Endothelial cell of umbilical vein (primary cell): ENCODE measurements around the gene CACNA1S. TPM values are rescaled to one million over a fixed set of nuclear protein-coding genes. Genes with fewer than 3 reads are reported as not detected.

Source experiments
- BruUV-seq: library from RNA; stranded (reverse); fragments of 400-500 nt; replicated peaks from 2 replicates; lab custom pipeline; 2021; lab: Mats Ljungman, UMichigan
- CTCF ChIA-PET: fragments of 300-600, 350-600 bp; sonication (Branson Sonifier 250); formaldehyde crosslinking; loops from one replicate; lab custom pipeline; 2021; ENCODE audit warnings: antibody characterized with exemption, inconsistent platforms; lab: Charles Lee
- POLR2A ChIA-PET: fragments of 300-600, 350-600 bp; sonication (Branson Sonifier 250); formaldehyde crosslinking; loops from one replicate; lab custom pipeline; 2021; ENCODE audit warnings: antibody characterized with exemption, inconsistent platforms; lab: Charles Lee
- DNase-seq: peaks from one replicate; pipeline ENCODE4 v3.0.0-alpha.2; 2011; ENCODE audit warnings: low read depth, low spot score
- FAIRE-seq: peaks from 2 replicates; lab custom pipeline; 2011; peaks lifted over from hg19 to GRCh38; lab: Jason Lieb, UNC
- H2AFZ ChIP-seq: 2 replicates; pipeline ENCODE4 v1.6.0; 2012; ENCODE audit warnings: low read depth, low read length, control low read depth, inconsistent platforms
- H3K27ac ChIP-seq: 2 replicates; pipeline ENCODE4 v1.5.1; 2011; ENCODE audit warnings: low read depth, mild to moderate bottlenecking, control low read depth, low read length, moderate library complexity; ENCODE audit not compliant: insufficient read depth
- H3K27me3 ChIP-seq, 2 experiments: 2 replicates each; pipeline versions ENCODE4 v1.6.0 to v1.6.1; 2011; ENCODE audit warnings: low read length in 2 of 2, mixed read lengths in 1 of 2; ENCODE audit not compliant: control insufficient read depth in 2 of 2, insufficient read depth in 2 of 2
- H3K36me3 ChIP-seq, 2 experiments: 2 replicates in 1 of 2; 3 replicates in 1 of 2; pipeline ENCODE4 v1.5.1; 2011; ENCODE audit warnings: low read length in 2 of 2, mild to moderate bottlenecking in 1 of 2, moderate library complexity in 1 of 2; ENCODE audit not compliant: control insufficient read depth in 2 of 2, insufficient read depth in 2 of 2; ENCODE audit errors: extremely low read depth in 1 of 2
- H3K4me1 ChIP-seq: 3 replicates; pipeline ENCODE4 v1.5.1; 2011; ENCODE audit warnings: mild to moderate bottlenecking, low read length; ENCODE audit not compliant: control insufficient read depth, insufficient read depth; ENCODE audit errors: extremely low read depth
- H3K4me2 ChIP-seq: 2 replicates; pipeline ENCODE4 v1.6.1; 2011; ENCODE audit warnings: low read length, control low read depth, mixed read lengths; ENCODE audit not compliant: insufficient read depth
- H3K4me3 ChIP-seq, 3 experiments: fragments of 200-600 bp in 1 of 3; sonication (generic), shearing (Covaris generic) in 1 of 3; replicated peaks in 1 of 3; 2 replicates each; pipeline ENCODE4 v1.5.1; 2011 to 2016; ENCODE audit warnings: control low read depth in 3 of 3, low read length in 3 of 3, mild to moderate bottlenecking in 2 of 3, inconsistent platforms in 1 of 3, low read depth in 1 of 3, moderate library complexity in 1 of 3; ENCODE audit not compliant: insufficient read depth in 1 of 3
- H3K79me2 ChIP-seq: 2 replicates; pipeline ENCODE4 v1.6.0; 2012; ENCODE audit warnings: low read length, inconsistent platforms; ENCODE audit not compliant: control insufficient read depth, insufficient read depth
- H3K9ac ChIP-seq: replicated peaks from 2 replicates; pipeline ENCODE3; 2011; ENCODE audit warnings: low read length, control low read depth; ENCODE audit not compliant: insufficient read depth; ENCODE audit errors: extremely low read depth
- H3K9me1 ChIP-seq: replicated peaks from 3 replicates; pipeline ENCODE4 v1.6.0; 2011; ENCODE audit warnings: mild to moderate bottlenecking, low read length; ENCODE audit not compliant: control insufficient read depth, insufficient read depth; ENCODE audit errors: extremely low read depth
- H3K9me3 ChIP-seq: replicated peaks from 2 replicates; pipeline ENCODE4 v1.5.1; 2012; ENCODE audit warnings: low read length, inconsistent platforms; ENCODE audit not compliant: control insufficient read depth, insufficient read depth
- H4K20me1 ChIP-seq: replicated peaks from 2 replicates; pipeline ENCODE3; 2011; ENCODE audit warnings: mild to moderate bottlenecking, low read length; ENCODE audit not compliant: control insufficient read depth, insufficient read depth; ENCODE audit errors: extremely low read depth
- EZH2 ChIP-seq: IDR thresholded peaks from 2 replicates; pipeline ENCODE4 v1.6.1; 2012; ENCODE audit warnings: borderline replicate concordance, low read depth, mild to moderate bottlenecking, moderate library complexity, low read length, inconsistent platforms; ENCODE audit not compliant: severe bottlenecking
- FOS ChIP-seq: IDR thresholded peaks from 2 replicates; pipeline ENCODE4 v1.6.1; 2011; ENCODE audit warnings: mild to moderate bottlenecking, low read length, moderate library complexity, borderline replicate concordance; ENCODE audit not compliant: insufficient read depth
- GATA2 ChIP-seq: IDR thresholded peaks from 2 replicates; pipeline ENCODE4 v1.7.0; 2011; ENCODE audit warnings: low read depth, mild to moderate bottlenecking, moderate library complexity, mixed read lengths, low read length; ENCODE audit not compliant: insufficient read length, insufficient read depth
- JUN ChIP-seq: IDR thresholded peaks from 2 replicates; pipeline ENCODE4 v1.6.1; 2011; ENCODE audit warnings: borderline replicate concordance, low read depth; ENCODE audit not compliant: insufficient read length, insufficient read depth
- MYC ChIP-seq: IDR thresholded peaks from one replicate; pipeline ENCODE4 v1.6.1; 2011; ENCODE audit warnings: mild to moderate bottlenecking, low read depth, low read length
- POLR2A ChIP-seq: IDR thresholded peaks from 2 replicates; pipeline ENCODE4 v1.6.1; 2012; ENCODE audit warnings: low read depth, mild to moderate bottlenecking, control low read depth, low read length
- POLR2AphosphoS5 ChIP-seq: IDR thresholded peaks from 2 replicates; pipeline ENCODE4 v1.6.1; 2012; ENCODE audit warnings: low read depth, mild to moderate bottlenecking, control low read depth, low read length, moderate library complexity; ENCODE audit not compliant: insufficient read depth
- dilution Hi-C: fragments of 300-500 bp; cut with MboI; formaldehyde crosslinking; loops from one replicate; pipeline ENCODE4 v1.15.0; 2019; ENCODE audit warnings: low sequenced_read_pairs; ENCODE audit not compliant: extremely low pct_ligation_motif_present
- intact Hi-C: fragments of 100-400 bp; cut with micrococcal nuclease; formaldehyde crosslinking; loops from one replicate; pipeline ENCODE4 v1.10.0; 2022
- polyA plus RNA-seq, 4 experiments: library from polyadenylated mRNA; depleted of rRNA in 3 of 4; stranded (reverse) in 3 of 4; unstranded in 1 of 4; fragments of >200 nt; gene quantifications; 2 replicates each; pipeline versions ENCODE4 v1.2.1 to v1.2.3, GENCODE V29; 2011 to 2012; ENCODE audit warnings: missing spikeins in 1 of 4
- total RNA-seq: library from RNA; stranded (reverse); gene quantifications from 2 replicates; pipeline ENCODE4 v1.2.3, GENCODE V29; 2021
- TF ChIP-seq, protein P1 (sequence below): IDR thresholded peaks from 2 replicates; pipeline ENCODE4 v1.6.1; 2011; ENCODE audit not compliant: insufficient read depth, insufficient read length
- TF ChIP-seq, protein P2 (sequence below), 2 donors: IDR thresholded peaks; 1 replicate in 1 of 2; 2 replicates in 1 of 2; pipeline ENCODE4 v1.5.1; 2011; ENCODE audit warnings: low read length in 2 of 2, mild to moderate bottlenecking in 2 of 2, moderate library complexity in 2 of 2, control low read depth in 1 of 2, inconsistent platforms in 1 of 2, low read depth in 1 of 2; ENCODE audit not compliant: insufficient read depth in 1 of 2; ENCODE audit errors: extremely low read depth in 1 of 2

CACNA1S gene
- total and polyA plus RNA-seq, 2 donors (not counting 3 experiments of a cell fraction or from before 2014, with no cell fraction given) = not detected

DNA sequence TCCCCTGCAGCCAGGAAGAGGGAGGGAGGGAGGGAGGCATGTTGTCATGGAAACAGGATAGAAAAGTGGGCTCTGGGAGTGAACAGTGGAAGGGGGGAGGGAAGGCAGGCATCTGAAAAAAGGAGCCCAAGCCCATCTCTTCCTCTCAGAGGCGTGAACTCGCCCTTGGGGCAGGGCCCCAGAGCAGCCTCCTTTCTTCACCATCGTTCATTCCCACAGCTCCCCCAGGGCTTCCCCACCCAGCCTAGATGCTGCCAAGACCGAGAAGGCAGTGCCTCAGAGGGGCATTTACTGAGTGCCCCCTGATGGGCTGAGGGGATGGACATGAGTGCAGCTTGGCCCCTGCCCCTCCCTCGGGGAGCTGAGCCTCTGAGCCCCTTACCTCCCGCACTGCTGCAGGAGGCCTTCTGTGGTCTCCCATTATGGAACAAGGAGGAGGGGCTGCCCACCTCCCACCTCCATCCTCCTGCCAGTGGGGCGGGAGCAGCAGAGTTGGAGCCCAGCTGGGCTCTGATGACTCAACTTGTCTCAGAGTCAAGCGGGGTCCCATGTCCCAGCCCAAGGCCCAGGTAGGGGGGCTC lies 49.6 kb downstream of the CACNA1S start:
- intact Hi-C loops (no loop called here), dilution Hi-C loops (no loop called here)
- Histone ChIP-seq H3K9me3 (no peaks in the 10 kb centered on the region), H3K9me1 (no peaks in the 10 kb centered on the region), H3K79me2 (no peaks in the 10 kb centered on the region), H4K20me1 (no peaks in the 10 kb centered on the region), H3K27ac (no peak overlapping the region), H3K4me1 (no peaks in the 10 kb centered on the region), H3K4me2 (no peak overlapping the region), H3K27me3 (peaks cover under 1 to 15% of the 10 kb centered on the region in 2 experiments), H3K9ac (no peak overlapping the region), H2AFZ (no peak overlapping the region), H3K4me3 (no peak overlapping the region), H3K36me3 (no peaks in the 10 kb centered on the region)
- no peak for DNase-seq
- no TSS peak for BruUV-seq
- CTCF ChIA-PET = interaction anchor here (1.1 kb wide), 1 partner anchor 91 kb away, joined by 3 read pairs; no protein-coding TSS in a partner anchor
- TF ChIP-seq, protein P1, sequence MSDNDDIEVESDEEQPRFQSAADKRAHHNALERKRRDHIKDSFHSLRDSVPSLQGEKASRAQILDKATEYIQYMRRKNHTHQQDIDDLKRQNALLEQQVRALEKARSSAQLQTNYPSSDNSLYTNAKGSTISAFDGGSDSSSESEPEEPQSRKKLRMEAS = no peak
- no peak for TF ChIP-seq EZH2
- TF ChIP-seq, protein P2, sequence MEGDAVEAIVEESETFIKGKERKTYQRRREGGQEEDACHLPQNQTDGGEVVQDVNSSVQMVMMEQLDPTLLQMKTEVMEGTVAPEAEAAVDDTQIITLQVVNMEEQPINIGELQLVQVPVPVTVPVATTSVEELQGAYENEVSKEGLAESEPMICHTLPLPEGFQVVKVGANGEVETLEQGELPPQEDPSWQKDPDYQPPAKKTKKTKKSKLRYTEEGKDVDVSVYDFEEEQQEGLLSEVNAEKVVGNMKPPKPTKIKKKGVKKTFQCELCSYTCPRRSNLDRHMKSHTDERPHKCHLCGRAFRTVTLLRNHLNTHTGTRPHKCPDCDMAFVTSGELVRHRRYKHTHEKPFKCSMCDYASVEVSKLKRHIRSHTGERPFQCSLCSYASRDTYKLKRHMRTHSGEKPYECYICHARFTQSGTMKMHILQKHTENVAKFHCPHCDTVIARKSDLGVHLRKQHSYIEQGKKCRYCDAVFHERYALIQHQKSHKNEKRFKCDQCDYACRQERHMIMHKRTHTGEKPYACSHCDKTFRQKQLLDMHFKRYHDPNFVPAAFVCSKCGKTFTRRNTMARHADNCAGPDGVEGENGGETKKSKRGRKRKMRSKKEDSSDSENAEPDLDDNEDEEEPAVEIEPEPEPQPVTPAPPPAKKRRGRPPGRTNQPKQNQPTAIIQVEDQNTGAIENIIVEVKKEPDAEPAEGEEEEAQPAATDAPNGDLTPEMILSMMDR (IDR thresholded peaks at IDR 0.05; ENCODE audit: extremely low read depth in 1 of 2, insufficient read depth in 1 of 2, low read depth in 1 of 2, low read length in 2 of 2) = no peak
- TF ChIP-seq FOS = no peak
- TF ChIP-seq MYC = no peak
- no peak for TF ChIP-seq JUN
- TF ChIP-seq POLR2A = no peak
- no peak for TF ChIP-seq POLR2AphosphoS5
- no peak for TF ChIP-seq GATA2
- POLR2A ChIA-PET = no interaction called here
- FAIRE-seq = no peak
